SK-N-SH (cell line): ENCODE results near the gene CYP4F22.

Source experiments
- FOXM1 ChIP-seq: IDR thresholded peaks from 2 replicates; pipeline ENCODE4 v1.4.0; 2012; ENCODE audit warnings: low read depth, mild to moderate bottlenecking
- MEF2A ChIP-seq: IDR thresholded peaks from 2 replicates; pipeline ENCODE4 v1.4.0; 2012; ENCODE audit warnings: low read depth, borderline replicate concordance
- YY1 ChIP-seq: IDR thresholded peaks from 2 replicates; pipeline ENCODE4 v1.4.0; 2012; ENCODE audit warnings: low read depth, mild to moderate bottlenecking
- TF ChIP-seq, protein P1 (sequence below): IDR thresholded peaks from 2 replicates; pipeline ENCODE4 v1.4.0; 2012; ENCODE audit warnings: low read depth
- TF ChIP-seq, protein P2 (sequence below): fragments of 200-600 bp; sonication (generic); IDR thresholded peaks from 2 replicates; pipeline ENCODE4 v1.6.1; 2017; ENCODE audit warnings: antibody characterized with exemption, mild to moderate bottlenecking, moderate library complexity

DNA sequence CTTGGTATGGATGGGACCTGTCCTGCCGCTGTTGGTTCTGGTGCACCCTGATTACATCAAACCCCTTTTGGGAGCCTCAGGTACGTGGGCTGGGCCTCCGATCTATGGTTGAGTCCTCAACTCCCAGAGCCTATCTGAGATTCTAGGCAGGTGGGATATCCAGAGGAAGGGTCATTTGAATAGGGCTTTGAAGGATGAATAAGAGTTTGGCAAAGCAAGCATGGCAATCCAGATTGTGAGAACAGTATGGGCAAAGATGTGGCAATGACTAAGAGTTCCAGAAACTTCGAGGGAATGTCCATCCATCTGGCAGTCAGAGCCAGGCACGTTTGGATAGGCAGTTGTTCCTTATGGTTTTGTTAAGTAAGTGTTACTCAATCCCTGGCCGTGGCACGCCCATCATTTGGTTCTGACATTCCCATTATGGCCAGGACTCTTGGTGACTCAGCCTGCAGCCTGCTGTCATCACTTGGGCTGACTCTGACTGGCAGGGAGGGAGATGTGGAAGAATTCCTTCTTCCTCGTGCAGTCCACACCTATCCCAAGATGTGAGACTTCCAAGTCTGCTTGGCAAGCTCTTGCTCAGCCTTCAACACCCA lies 21.5 kb downstream of the CYP4F22 start:
- TF ChIP-seq FOXM1 (no peak), YY1 (no peak), MEF2A (no peak)
- TF ChIP-seq, protein P1, sequence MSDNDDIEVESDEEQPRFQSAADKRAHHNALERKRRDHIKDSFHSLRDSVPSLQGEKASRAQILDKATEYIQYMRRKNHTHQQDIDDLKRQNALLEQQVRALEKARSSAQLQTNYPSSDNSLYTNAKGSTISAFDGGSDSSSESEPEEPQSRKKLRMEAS = no peak
- TF ChIP-seq, protein P2, sequence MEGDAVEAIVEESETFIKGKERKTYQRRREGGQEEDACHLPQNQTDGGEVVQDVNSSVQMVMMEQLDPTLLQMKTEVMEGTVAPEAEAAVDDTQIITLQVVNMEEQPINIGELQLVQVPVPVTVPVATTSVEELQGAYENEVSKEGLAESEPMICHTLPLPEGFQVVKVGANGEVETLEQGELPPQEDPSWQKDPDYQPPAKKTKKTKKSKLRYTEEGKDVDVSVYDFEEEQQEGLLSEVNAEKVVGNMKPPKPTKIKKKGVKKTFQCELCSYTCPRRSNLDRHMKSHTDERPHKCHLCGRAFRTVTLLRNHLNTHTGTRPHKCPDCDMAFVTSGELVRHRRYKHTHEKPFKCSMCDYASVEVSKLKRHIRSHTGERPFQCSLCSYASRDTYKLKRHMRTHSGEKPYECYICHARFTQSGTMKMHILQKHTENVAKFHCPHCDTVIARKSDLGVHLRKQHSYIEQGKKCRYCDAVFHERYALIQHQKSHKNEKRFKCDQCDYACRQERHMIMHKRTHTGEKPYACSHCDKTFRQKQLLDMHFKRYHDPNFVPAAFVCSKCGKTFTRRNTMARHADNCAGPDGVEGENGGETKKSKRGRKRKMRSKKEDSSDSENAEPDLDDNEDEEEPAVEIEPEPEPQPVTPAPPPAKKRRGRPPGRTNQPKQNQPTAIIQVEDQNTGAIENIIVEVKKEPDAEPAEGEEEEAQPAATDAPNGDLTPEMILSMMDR = no peak
